Right hindlimb (tissue), 1 donor: Measurements from ENCODE around the gene TMEM80.
A peak's percentile ranks its signal among the peaks of the same experiment; 100 is the strongest.
"Not testable (repeated sequence)": the region's sequence is repeated elsewhere in the genome, so short reads cannot be mapped to it uniquely, and the experiment has no call there.

Experiments used
- DNase-seq: peaks from one replicate; pipeline ENCODE4 v3.0.0-alpha.2; 2018

The TMEM80 gene

GRCh38 chr11:723120-723883, 27.7 kb downstream of the TMEM80 start:
- DNase-seq, result peak; percentile 47

GRCh38 chr11:724049-724777, 28.6 kb downstream of the TMEM80 start:
- peak; percentile 51 for DNase-seq

GRCh38 chr11:724778-725386, 29.3 kb downstream of the TMEM80 start:
- peak; percentile 22 for DNase-seq

GRCh38 chr11:725624-726202, 30.1 kb downstream of the TMEM80 start:
- DNase-seq, result peak; percentile 22

- DNase-seq, result peak; percentile 72
These were observed 30.9 kb downstream of the TMEM80 start for GRCh38 chr11:726278-727220.

- peak; percentile 25 for DNase-seq
These were observed 31.7 kb downstream of the TMEM80 start for GRCh38 chr11:727281-727701.

GRCh38 chr11:727859-728748, 32.5 kb downstream of the TMEM80 start:
- DNase-seq, result peak; percentile 79

- no peak for DNase-seq
These were observed 33.4 kb downstream of the TMEM80 start for GRCh38 chr11:728901-729491.

GRCh38 chr11:729492-730074, 34.0 kb downstream of the TMEM80 start:
- peak; percentile 48 for DNase-seq

- no peak for DNase-seq
These were observed 37.5 kb downstream of the TMEM80 start for GRCh38 chr11:733072-733471.

GRCh38 chr11:734541-734940, 38.9 kb downstream of the TMEM80 start:
- DNase-seq, result not testable (repeated sequence)

- DNase-seq, result no peak
These were observed 41.8 kb downstream of the TMEM80 start for GRCh38 chr11:737366-737765.

- DNase-seq, result not testable (repeated sequence)
These were observed 42.3 kb downstream of the TMEM80 start for GRCh38 chr11:737899-738298.

GRCh38 chr11:742156-742546, 46.5 kb downstream of the TMEM80 start:
- DNase-seq, result no peak

GRCh38 chr11:742571-743201, 47.1 kb downstream of the TMEM80 start:
- no peak for DNase-seq

- DNase-seq, result no peak
These were observed 49.8 kb downstream of the TMEM80 start for GRCh38 chr11:745428-745827.

- peak; percentile 35 for DNase-seq
These were observed 50.9 kb downstream of the TMEM80 start for GRCh38 chr11:746289-747157.

- DNase-seq, result peak; percentile 93
These were observed 51.8 kb downstream of the TMEM80 start, which contains the start of gene TALDO1 for GRCh38 chr11:747158-748006. TALDO1 (plus strand) TSS chr11:747464; CDS start chr11:747482, 18 bp downstream.
